Heart left ventricle (tissue), 16 donors: Measurements from ENCODE around the gene FAAP100. TPM values are rescaled to one million over a fixed set of nuclear protein-coding genes. Genes with fewer than 3 reads are reported as not detected.

Experiments
- ATAC-seq, 4 donors: fragments of 200-7000 bp; cut with Tn5 transposase; one replicate each; pipeline ENCODE4 v1.9.1; 2020 to 2022; ENCODE audit warnings: moderate library complexity in 4 of 4, mild to moderate bottlenecking in 3 of 4, moderate number of reproducible peaks in 1 of 4
- DNase-seq, 5 donors: peaks; one replicate each; pipeline ENCODE4 v3.0.0-alpha.2; 2020
- H3K27ac ChIP-seq, 12 donors: fragments of 200-600 bp; sonication (generic) in 4 of 12; one replicate each; pipeline versions ENCODE4 v1.5.0 to v1.8.0; 2016 to 2022; ENCODE audit warnings: mild to moderate bottlenecking in 2 of 12
- H3K27me3 ChIP-seq, 9 donors: fragments of 200-600 bp; sonication (generic) in 2 of 9; one replicate each; pipeline versions ENCODE4 v1.5.1 to v1.8.0; 2016 to 2022; ENCODE audit warnings: mild to moderate bottlenecking in 3 of 9
- H3K36me3 ChIP-seq, 9 donors: fragments of 200-600 bp; sonication (generic) in 2 of 9; one replicate each; pipeline versions ENCODE4 v1.5.0 to v1.8.0; 2018 to 2022; ENCODE audit warnings: mild to moderate bottlenecking in 2 of 9
- H3K4me1 ChIP-seq, 12 donors: fragments of 200-600 bp; sonication (generic) in 4 of 12; one replicate each; pipeline versions ENCODE4 v1.5.0 to v1.8.0; 2016 to 2022; ENCODE audit warnings: mild to moderate bottlenecking in 3 of 12
- H3K4me3 ChIP-seq, 12 donors: fragments of 200-600 bp; sonication (generic) in 4 of 12; one replicate each; pipeline versions ENCODE4 v1.5.0 to v1.8.0; 2017 to 2022; ENCODE audit warnings: mild to moderate bottlenecking in 9 of 12, moderate library complexity in 4 of 12
- H3K9me3 ChIP-seq, 12 donors: fragments of 200-600 bp; sonication (generic) in 4 of 12; one replicate each; pipeline versions ENCODE4 v1.5.0 to v1.8.0; 2016 to 2022; ENCODE audit warnings: mild to moderate bottlenecking in 1 of 12
- POLR2A ChIP-seq, 2 donors: fragments of 450-650 bp; IDR thresholded peaks; one replicate each; pipeline ENCODE4 v1.6.1; 2017; ENCODE audit warnings: antibody characterized with exemption in 2 of 2, mild to moderate bottlenecking in 2 of 2, moderate library complexity in 2 of 2
- WGBS, 4 donors: extraction: QIAGEN DNeasy Blood & Tissue Kit in 2 of 4; methylation state at CpG; one replicate each; pipeline versions ENCODE4 v1.1.5 to v1.1.7; 2013 to 2018; 5-methylcytosine and 5-hydroxymethylcytosine counted together
- intact Hi-C, 10 donors: fragments of 100-400 bp; cut with DNase I; formaldehyde crosslinking; loops; one replicate each; pipeline versions ENCODE4 v1.11.1 to v1.14.2; 2022
- polyA plus RNA-seq, 2 donors: library from polyadenylated mRNA; stranded (reverse); fragments of 200-250 nt; gene quantifications; one replicate each; pipeline ENCODE4 v1.2.3, GENCODE V29; 2013
- total RNA-seq, 9 donors: library from RNA; depleted of rRNA in 2 of 9; stranded (reverse); fragments of >200 nt in 2 of 9; fragmentation: NEBNext Ultra II Directional in 3 of 9; extraction: Animal tissue kit (Norgen Biotek cat#: 25700) in 3 of 9; gene quantifications; one replicate each; pipeline versions ENCODE4 v1.1.0 to v1.2.4, GENCODE V29; 2016 to 2023
- TF ChIP-seq, protein P1 (sequence below), 12 donors: fragments of 200-600 bp; sonication (generic) in 4 of 12; IDR thresholded peaks; one replicate each; pipeline versions ENCODE4 v1.5.0 to v1.8.0; 2018 to 2022; ENCODE audit warnings: antibody characterized with exemption in 12 of 12, mild to moderate bottlenecking in 5 of 12
- donor health status: ischemic (EF 13 %, LVEDD 7.1; RV severe dilation, severe dysfunction).
- donor health status: healthy with polysubstance abuse.
- donor health status: DM: no; HTN: yes; CAD: no.
- donor health status: DM: no; HTN: no; CAD: no.
- donor health status: ischemic (EF 25% LVEDD 6.9; RV normal size, moderate dysfunction).
- donor health status: ischemic (EF 25% LVEDD 5.7; RV mildly dilated, moderate dysfunction).
- donor health status: healthy.
- donor health status: DM: yes; HTN: yes; CAD: no.
- donor health status: ischemic (EF 35%, LVEDD 5.7; RV mildly dilated, moderate dysfunction).
- donor health status: nonischemic (EF 11% LVEDD 7.7; RV severe dilation, severe dysfunction).
- donor health status: DM: yes; HTN: yes; CAD: no.
- donor health status: PGD.
- donor health status: ischemic (EF 29% LVEDD 5.4; RV normal size, mild dysfunction).
- donor health status: nonischemic (EF 23%, LVEDD 6.1; RV moderate dilation, normal function).

Gene FAAP100
- total and polyA plus RNA-seq, 11 donors: 10.1 to 21.6 (median 16.6) TPM

DNA sequence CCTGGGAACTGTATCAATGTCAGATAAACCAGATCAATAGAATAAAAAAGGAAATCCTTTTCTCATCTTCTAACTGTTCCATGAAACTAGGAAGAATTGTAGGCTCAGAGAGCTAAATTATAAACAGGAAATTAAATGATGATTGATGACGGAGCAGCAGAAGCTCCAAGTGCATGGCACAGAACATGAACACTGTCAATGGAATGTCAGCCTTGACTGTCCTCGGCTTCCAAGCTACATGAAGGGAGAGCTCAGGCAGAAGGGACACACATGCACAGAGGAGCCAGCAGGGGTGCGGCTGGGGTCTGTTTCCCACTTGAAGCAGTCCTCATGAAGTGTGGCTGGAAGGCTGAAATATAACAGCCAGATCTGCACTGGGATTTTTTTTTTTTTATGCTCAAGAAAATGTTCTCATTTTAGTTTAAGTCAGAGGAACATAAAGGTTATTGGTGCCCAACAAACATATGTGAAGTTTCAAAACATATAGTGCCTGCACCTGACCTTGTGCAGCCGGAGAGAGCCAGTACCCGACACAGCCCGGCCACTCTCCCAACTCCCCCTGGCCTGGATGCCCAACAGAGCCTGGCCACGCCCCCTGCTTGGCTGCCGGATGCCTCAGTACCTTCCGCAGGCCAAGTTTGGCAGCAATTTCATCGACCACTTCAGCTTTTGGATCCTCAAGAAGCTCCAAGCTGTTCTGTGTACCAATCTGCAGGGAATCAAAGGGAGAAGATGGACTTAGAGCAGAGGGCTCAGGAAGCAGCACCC is 47.8 kb upstream of the FAAP100 start:
- H3K36me3 ChIP-seq: peaks cover 5 to 99% (median 89%) of the 10 kb centered on the region in 9 donors
- TF ChIP-seq, protein P1, sequence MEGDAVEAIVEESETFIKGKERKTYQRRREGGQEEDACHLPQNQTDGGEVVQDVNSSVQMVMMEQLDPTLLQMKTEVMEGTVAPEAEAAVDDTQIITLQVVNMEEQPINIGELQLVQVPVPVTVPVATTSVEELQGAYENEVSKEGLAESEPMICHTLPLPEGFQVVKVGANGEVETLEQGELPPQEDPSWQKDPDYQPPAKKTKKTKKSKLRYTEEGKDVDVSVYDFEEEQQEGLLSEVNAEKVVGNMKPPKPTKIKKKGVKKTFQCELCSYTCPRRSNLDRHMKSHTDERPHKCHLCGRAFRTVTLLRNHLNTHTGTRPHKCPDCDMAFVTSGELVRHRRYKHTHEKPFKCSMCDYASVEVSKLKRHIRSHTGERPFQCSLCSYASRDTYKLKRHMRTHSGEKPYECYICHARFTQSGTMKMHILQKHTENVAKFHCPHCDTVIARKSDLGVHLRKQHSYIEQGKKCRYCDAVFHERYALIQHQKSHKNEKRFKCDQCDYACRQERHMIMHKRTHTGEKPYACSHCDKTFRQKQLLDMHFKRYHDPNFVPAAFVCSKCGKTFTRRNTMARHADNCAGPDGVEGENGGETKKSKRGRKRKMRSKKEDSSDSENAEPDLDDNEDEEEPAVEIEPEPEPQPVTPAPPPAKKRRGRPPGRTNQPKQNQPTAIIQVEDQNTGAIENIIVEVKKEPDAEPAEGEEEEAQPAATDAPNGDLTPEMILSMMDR (IDR thresholded peaks at IDR 0.05): no peak
- TF ChIP-seq POLR2A (IDR thresholded peaks at IDR 0.05): no peak
- intact Hi-C loops: loop anchor here (2.0 to 10.0 kb wide), 11 partner anchors 38 to 458 kb away; partner anchors contain the start of genes ACTG1 (in 1 of the 10) and FAAP100 (in 1 of the 10)
- peak overlapping the region in 1 of 12 donors; percentile 26 for H3K27ac ChIP-seq
- H3K4me3 ChIP-seq: no peak overlapping the region
- ATAC-seq (peak; percentile 71 to 88 (median 80)), DNase-seq (peak; percentile 47 to 77 (median 66))
- 36 to 65% (median 44%) methylated on average over 6 to 10 of the region's 10 CpGs for WGBS, 4 donors
- peaks cover 0 to 21% (median 8%) of the 10 kb centered on the region in 12 donors for H3K4me1 ChIP-seq
- no peaks in the 10 kb centered on the region for H3K27me3 ChIP-seq
- H3K9me3 ChIP-seq: no peaks in the 10 kb centered on the region

- TF ChIP-seq, protein P1 (IDR thresholded peaks at IDR 0.05): no peak
- no peak for TF ChIP-seq POLR2A (IDR thresholded peaks at IDR 0.05)
- intact Hi-C loops: no loop called here
- peak; percentile 62 to 88 (median 78) for ATAC-seq
These were observed 41.1 kb upstream of the FAAP100 start for GRCh38 chr17:81593105-81593871.

GRCh38 chr17:81591971-81592370 is 39.8 kb upstream of the FAAP100 start:
- 79 to 94% (median 89%) methylated on average over 12 to 14 of the region's 14 CpGs for WGBS, 4 donors

More at GRCh38 chr17:81593105-81593871, 41.1 kb upstream of the FAAP100 start:
- H3K27ac ChIP-seq: peak overlapping the region in 7 of 12 donors; percentile 20 to 62 (median 42)
- peaks cover 0 to 15% (median 1%) of the 10 kb centered on the region in 12 donors for H3K4me1 ChIP-seq
- DNase-seq: peak in 1 of 5 donors; percentile 35
- no peaks in the 10 kb centered on the region for H3K27me3 ChIP-seq
- H3K9me3 ChIP-seq: no peaks in the 10 kb centered on the region
- 69 to 77% (median 72%) methylated on average over 11 of the region's 11 CpGs for WGBS, 4 donors
- peaks cover 5 to 100% (median 98%) of the 10 kb centered on the region in 9 donors for H3K36me3 ChIP-seq
- H3K4me3 ChIP-seq: no peak overlapping the region

More at GRCh38 chr17:81591971-81592370, 39.8 kb upstream of the FAAP100 start:
- Histone ChIP-seq H3K27me3 (no peaks in the 10 kb centered on the region), H3K36me3 (peaks cover 5 to 100% (median 99%) of the 10 kb centered on the region in 9 donors), H3K27ac (no peak overlapping the region), H3K4me3 (no peak overlapping the region), H3K4me1 (peaks cover 0 to 15% (median 0%) of the 10 kb centered on the region in 12 donors), H3K9me3 (no peaks in the 10 kb centered on the region)
- peak in 1 of 5 donors; percentile 10 for DNase-seq
- intact Hi-C loops: no loop called here
- ATAC-seq: no peak
- no peak for TF ChIP-seq POLR2A (IDR thresholded peaks at IDR 0.05)
- TF ChIP-seq, protein P1 (IDR thresholded peaks at IDR 0.05): no peak
